Panc1 (cell line): ENCODE data around the gene POLN.

ENCODE experiments used
- CTCF ChIP-seq: fragments of 450-650 bp; IDR thresholded peaks from 2 replicates; pipeline ENCODE4 v1.5.1; 2017; ENCODE audit warnings: mild to moderate bottlenecking
- POLR2AphosphoS5 ChIP-seq: IDR thresholded peaks from 2 replicates; pipeline ENCODE4 v1.6.1; 2012; ENCODE audit warnings: mild to moderate bottlenecking, low read depth, low read length, moderate library complexity

- TF ChIP-seq CTCF: no peak
- TF ChIP-seq POLR2AphosphoS5: no peak
Measured at GRCh38 chr4:2071252-2071911, 170.5 kb downstream of the POLN start.
